ENCODE measurements around the gene SH3BP1. TPM values are rescaled to one million over a fixed set of nuclear protein-coding genes. Genes with fewer than 3 reads are reported as not detected.
"Not testable (repeated sequence)": the region's sequence is repeated elsewhere in the genome, so short reads cannot be mapped to it uniquely, and the experiment has no call there.

Gene SH3BP1
- polyA plus RNA-seq, 2 of the 4 experiments (the other 2 are of a cell fraction): 1.8 to 2.7 TPM

DNA sequence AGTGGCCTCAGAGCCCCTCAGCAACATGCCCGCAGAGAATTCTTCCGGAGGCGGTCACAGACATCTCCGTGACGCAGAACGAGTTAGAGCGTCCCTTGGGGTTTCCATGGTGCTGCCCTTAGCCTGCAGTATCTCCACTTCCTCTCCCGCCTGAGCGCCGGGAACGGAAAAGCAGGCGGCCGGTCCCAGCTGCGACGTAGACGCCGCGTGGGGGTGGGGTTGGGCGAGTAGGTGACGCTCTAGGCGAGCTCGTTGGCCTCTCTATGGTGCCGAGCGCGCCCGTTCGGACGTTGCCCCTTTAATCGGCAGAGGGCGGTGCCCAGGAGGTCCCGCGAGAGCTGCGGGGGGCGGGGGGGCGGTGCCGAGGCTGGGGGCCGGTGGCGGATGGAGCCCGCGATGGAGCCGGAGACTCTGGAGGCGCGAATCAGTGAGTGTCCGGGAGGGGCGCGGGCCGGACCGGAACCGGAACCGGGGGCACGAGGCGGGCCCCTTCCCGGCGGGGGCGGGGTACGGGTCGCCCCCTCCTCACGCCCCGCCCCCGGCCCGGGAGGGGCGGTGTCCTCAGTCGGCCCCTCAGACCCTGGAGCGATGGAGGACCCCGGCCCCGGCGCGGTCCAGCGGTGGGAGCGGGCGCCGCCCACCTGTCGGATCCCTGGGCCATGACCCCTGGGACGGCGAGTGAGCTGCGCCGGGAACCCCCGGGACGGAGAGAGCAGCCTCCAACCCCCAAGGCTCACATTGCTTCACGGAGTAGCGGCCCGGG lies 30.8 kb upstream of the SH3BP1 start, which contains the start of gene GGA1 (continued):
- no peak for TF ChIP-seq POLR2AphosphoS2 (conservative IDR thresholded peaks at IDR 0.05; ENCODE audit: low read length)
- TF ChIP-seq NPAS2 (CRISPR knock-in tag; IDR thresholded peaks at IDR 0.05; ENCODE audit: borderline replicate concordance): no peak
- peak; percentile 15; the same call in 1 of the 3 replicates for TF ChIP-seq BCL3 (IDR thresholded peaks at IDR 0.05)
- no peak for TF ChIP-seq ZC3H11A (IDR thresholded peaks at IDR 0.05)
- TF ChIP-seq, protein P1, sequence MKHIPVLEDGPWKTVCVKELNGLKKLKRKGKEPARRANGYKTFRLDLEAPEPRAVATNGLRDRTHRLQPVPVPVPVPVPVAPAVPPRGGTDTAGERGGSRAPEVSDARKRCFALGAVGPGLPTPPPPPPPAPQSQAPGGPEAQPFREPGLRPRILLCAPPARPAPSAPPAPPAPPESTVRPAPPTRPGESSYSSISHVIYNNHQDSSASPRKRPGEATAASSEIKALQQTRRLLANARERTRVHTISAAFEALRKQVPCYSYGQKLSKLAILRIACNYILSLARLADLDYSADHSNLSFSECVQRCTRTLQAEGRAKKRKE (CRISPR knock-in tag; IDR thresholded peaks at IDR 0.05; ENCODE audit: low read depth): no peak

GRCh38 chr22:37609240-37610152 lies 30.0 kb upstream of the SH3BP1 start:
- FAIRE-seq (no peak), ATAC-seq (peak; percentile 6 to 10; a peak in 3 of 6 replicates), DNase-seq (ENCODE audit: low read depth in 1 of 2, low spot score in 1 of 2) (peak in 1 of 2 experiments; percentile 36)
- Histone ChIP-seq H3K9me3 (no peaks in the 10 kb centered on the region), H3K27ac (peak overlapping the region; percentile 91 to 97), H3K4me3 (peak overlapping the region; percentile 76), H3K4me1 (peaks cover 9% of the 10 kb centered on the region; the same call in 2 of the 3 replicates), H3K4me2 (peak overlapping the region; percentile 95)
- ChIA-PET CTCF (interaction anchor here (0.5 to 4.2 kb wide), 11 partner anchors 9 to 69 kb away, joined by 3 to 39 read pairs (median 3); no protein-coding TSS in a partner anchor), POLR2A (interaction anchor here (0.6 to 2.7 kb wide), 4 partner anchors 18 to 68 kb away, joined by 3 to 23 read pairs (median 6); no protein-coding TSS in a partner anchor)
- WGBS (ENCODE audit: missing lambda C conversion rate): 29% methylated on average over 16 of the region's 26 CpGs
- TF ChIP-seq RAD21 (conservative IDR thresholded peaks at IDR 0.05 in 1 of 2, IDR thresholded peaks at IDR 0.05 in 1 of 2) (no peak), EHF (CRISPR knock-in tag; IDR thresholded peaks at IDR 0.05) (no peak), MAFK (IDR thresholded peaks at IDR 0.05; ENCODE audit: partially characterized antibody) (no peak), ESRRA (IDR thresholded peaks at IDR 0.05; ENCODE audit: borderline replicate concordance, low read length) (no peak), RARB (CRISPR knock-in tag; IDR thresholded peaks at IDR 0.05) (no peak), BCL3 (IDR thresholded peaks at IDR 0.05) (no peak), FOSL2 (IDR thresholded peaks at IDR 0.05) (no peak), FOSL2 (CRISPR knock-in tag; IDR thresholded peaks at IDR 0.05) (no peak), CHD4 (IDR thresholded peaks at IDR 0.05; ENCODE audit: borderline replicate concordance) (no peak)
- TF ChIP-seq, protein P2, sequence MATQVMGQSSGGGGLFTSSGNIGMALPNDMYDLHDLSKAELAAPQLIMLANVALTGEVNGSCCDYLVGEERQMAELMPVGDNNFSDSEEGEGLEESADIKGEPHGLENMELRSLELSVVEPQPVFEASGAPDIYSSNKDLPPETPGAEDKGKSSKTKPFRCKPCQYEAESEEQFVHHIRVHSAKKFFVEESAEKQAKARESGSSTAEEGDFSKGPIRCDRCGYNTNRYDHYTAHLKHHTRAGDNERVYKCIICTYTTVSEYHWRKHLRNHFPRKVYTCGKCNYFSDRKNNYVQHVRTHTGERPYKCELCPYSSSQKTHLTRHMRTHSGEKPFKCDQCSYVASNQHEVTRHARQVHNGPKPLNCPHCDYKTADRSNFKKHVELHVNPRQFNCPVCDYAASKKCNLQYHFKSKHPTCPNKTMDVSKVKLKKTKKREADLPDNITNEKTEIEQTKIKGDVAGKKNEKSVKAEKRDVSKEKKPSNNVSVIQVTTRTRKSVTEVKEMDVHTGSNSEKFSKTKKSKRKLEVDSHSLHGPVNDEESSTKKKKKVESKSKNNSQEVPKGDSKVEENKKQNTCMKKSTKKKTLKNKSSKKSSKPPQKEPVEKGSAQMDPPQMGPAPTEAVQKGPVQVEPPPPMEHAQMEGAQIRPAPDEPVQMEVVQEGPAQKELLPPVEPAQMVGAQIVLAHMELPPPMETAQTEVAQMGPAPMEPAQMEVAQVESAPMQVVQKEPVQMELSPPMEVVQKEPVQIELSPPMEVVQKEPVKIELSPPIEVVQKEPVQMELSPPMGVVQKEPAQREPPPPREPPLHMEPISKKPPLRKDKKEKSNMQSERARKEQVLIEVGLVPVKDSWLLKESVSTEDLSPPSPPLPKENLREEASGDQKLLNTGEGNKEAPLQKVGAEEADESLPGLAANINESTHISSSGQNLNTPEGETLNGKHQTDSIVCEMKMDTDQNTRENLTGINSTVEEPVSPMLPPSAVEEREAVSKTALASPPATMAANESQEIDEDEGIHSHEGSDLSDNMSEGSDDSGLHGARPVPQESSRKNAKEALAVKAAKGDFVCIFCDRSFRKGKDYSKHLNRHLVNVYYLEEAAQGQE (IDR thresholded peaks at IDR 0.05): no peak

GRCh38 chr22:37610153-37610475 lies 29.4 kb upstream of the SH3BP1 start:
- not testable (repeated sequence) for H3K9me3 ChIP-seq; ATAC-seq; FAIRE-seq; DNase-seq (ENCODE audit: low read depth in 1 of 2, low spot score in 1 of 2); H3K4me1 ChIP-seq
- 93% methylated on average over 3 of the region's 3 CpGs for WGBS (ENCODE audit: missing lambda C conversion rate)
- peak overlapping the region; percentile 95 for H3K4me2 ChIP-seq
- peak overlapping the region; percentile 76; the same call in 2 of the 3 replicates for H3K4me3 ChIP-seq
- POLR2A ChIA-PET: interaction anchor here (2.7 kb wide), 1 partner anchor 18 kb away, joined by 23 read pairs; no protein-coding TSS in a partner anchor
- CTCF ChIA-PET: interaction anchor here (0.9 to 1.6 kb wide), 6 partner anchors 9 to 33 kb away, joined by 3 to 8 read pairs (median 3); no protein-coding TSS in a partner anchor
- H3K27ac ChIP-seq: peak overlapping the region; percentile 91 to 97; a peak in 5 of 6 replicates
